Activated T-helper 1 cell treated with anti-CD3 and anti-CD28 coated beads, Interleukin-2, amount 50 U/mL, for 16 hours (primary cell): ENCODE measurements around the gene RIC8B.
"Not testable (repeated sequence)": the region's sequence is repeated elsewhere in the genome, so short reads cannot be mapped to it uniquely, and the experiment has no call there.

Source experiments
- DNase-seq, 2 donors: peaks; one replicate each; pipeline ENCODE4 v3.0.0-alpha.2; 2020; ENCODE audit warnings: low read depth in 1 of 2, low spot score in 1 of 2

Gene RIC8B

DNA sequence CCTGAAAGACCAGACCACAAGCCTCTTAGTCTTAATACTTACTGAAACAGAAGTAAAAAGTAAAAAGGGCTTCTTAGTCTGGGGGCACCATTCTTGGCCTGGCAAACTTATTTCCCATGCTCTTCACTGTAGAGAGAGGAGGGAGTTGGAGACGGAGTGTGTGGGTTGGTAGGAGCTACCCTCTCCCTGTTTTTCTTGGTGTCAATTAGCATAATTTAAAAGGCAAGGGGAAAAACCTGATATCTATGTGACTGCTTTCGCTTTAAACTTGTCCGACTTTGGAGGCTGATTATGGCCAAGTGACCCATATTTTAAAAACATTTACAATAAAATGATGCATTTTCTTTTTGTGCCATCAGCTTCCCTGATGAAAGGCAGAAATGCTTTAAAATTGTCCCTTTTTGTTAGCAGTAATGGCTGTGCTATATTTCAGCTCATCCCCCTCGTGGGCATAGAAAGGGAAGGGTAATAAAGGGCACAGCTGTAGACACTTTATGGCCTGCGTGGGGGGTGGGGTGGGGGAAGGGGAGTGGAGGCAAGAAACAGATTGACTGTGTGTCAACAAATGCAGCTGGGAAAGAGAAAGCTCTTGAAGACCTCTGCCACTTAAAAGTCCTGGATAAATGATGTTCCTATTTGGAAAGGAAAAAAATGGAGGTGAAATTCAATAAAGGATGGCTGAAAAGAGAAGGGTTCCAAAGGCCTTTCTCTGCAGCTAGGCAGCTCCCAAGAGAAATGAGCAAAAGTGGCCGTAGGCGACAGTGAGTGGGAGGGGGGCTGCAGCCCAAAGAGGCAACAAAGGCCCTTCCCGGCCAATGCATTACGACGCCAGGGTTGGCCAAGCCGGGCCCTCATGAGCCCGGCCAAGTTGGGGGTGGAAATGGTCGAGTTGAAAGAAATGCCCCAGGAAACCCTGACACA lies 123.8 kb downstream of the RIC8B start:
- DNase-seq, result no peak

DNA sequence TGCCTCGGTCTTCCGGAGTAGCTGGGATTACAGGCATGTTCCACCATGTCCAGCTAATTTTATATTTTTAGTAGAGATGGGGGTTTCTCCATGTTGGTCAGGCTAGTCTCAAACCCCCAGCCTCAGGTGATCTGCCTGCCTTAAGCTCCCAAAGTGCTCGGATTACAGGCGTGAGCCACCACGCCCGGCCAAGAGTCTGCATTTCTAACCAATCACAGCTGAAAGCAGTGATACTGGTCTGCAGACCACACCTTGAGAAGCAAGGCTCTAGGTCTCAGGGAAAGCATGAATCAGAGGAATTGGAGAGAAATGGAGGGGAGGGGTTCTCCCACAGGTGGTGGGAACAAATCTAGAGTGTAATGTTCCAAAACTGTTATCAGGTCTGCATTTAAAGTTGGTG lies 126.1 kb downstream of the RIC8B start:
- no peak for DNase-seq

DNA sequence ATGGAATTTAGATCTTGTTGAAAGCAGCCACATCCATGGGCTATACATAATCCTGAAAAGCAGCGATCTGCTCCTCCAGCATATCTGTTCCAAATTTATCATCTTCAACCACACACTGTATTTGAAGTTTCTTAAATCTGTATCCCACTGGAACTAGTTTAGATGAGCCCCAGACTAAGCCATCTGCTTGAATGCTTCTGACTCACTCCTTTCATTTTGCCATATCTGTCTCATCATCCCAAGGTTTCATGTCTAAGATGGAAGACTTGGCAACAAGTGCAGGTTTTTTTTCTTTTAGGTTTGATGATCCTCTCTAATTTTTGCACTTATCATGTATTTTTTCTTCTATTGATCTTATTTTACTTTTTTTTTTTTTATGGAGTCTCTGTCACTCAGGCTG lies 126.8 kb downstream of the RIC8B start:
- no peak for DNase-seq

DNA sequence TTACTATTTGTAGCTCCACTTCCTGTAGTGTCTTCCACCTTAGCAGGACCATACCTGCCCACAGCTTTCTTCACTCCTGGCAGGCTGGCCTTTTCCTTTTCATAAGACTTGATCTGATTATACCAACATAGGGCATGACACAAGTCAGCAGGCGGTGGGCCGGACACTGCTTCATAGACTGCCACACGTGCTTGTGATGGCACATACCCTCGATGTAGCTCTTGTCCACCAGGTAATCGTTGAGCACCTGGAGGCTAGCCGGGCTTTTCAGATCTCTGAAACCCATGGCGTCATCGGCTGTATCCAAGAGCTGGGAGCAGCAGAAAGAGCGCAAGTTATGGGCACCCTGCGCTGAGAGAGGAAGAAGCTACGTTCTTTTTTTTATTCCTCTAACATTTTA lies 127.6 kb downstream of the RIC8B start:
- DNase-seq, result no peak

DNA sequence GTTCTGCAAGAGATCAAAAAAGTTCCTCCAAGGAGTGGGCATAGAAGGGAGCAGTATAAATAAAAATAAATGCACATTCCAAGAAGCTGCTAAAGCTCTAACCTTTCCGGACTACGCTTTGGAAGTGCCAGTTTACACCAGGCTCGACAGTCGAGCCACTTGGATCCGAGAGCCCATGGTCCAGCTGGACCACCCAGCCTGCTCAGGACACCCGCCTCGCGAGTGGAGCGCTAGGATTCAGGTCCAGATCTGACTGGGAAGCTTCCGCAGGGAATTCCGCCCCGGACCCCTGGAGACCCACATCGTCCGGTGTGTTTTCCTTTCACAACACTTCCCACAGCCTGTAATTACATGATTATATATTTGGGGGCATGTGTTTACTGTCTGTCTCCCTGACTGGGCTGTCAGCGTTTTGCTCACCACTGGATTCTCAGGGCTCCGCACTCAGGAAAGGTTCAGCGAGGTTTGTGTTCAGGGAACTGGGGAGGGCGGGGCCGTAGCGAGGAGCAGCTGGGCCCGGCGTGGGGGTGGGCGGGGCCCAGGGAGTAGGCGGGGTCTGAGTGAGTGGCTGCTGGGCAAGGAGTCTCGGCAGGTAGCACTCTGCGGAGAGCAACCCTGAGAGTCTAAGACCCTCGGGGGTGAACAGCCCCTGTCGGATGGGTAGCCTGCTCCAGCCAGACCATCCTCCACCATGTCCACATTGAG lies 128.9 kb downstream of the RIC8B start:
- peak; percentile 48 to 55 for DNase-seq

DNA sequence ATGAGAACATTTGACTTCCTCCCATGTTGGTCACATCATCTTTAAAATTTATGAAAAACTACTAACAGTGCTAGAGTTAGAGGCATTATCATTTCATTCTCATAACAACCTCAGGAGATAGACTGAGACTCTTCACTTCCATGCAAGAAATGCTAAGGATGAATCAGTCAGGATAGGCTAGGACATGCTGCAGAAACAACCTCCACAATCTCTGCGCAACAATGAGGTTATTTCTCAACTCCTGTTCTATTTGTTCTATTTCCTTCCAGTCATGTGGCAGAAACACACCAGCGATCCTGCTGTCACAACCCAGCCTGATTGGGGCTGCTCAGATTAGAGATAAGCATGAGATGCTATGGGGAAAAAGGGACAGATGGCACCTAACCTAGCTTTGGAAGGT lies 132.2 kb downstream of the RIC8B start:
- no peak for DNase-seq

DNA sequence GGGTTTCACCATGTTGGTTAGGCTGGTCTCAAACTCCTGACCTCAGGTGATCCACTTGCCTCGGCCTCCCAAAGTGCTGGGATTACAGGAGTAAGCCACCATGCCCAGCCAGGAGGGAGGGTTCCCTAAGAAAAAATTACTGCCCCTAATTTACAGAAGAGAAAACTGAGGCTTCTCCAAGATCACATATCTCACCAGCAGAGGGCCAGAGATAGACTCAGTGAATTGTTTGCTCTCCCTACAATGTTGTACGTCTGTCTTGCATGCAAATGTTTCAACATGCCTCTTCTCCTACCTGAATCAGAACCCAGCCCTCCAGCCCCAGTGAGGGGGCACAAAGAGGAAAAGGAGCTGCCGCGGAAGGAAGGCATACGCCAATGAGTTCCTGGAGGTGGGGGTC lies 132.9 kb downstream of the RIC8B start:
- DNase-seq, result no peak

DNA sequence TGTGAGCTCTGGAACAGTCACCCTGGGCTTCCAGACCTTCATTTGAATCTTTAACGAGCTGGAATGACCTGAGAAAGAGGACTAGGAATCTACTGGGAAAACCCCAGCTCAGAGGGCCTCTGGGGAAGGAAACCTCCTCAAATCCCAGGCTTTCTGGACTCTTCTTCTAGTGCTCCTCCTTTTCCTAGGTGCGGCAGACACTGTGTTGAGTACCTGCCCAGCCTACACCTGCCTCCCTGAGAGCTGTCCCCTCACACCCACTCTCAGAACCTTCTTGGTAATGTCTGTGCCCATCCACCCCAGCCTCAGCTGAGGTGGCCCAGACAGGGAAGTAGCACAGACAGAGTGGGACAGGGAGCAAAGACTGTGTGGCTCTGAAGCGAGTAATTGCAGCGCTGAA lies 133.4 kb downstream of the RIC8B start:
- DNase-seq, result no peak

DNA sequence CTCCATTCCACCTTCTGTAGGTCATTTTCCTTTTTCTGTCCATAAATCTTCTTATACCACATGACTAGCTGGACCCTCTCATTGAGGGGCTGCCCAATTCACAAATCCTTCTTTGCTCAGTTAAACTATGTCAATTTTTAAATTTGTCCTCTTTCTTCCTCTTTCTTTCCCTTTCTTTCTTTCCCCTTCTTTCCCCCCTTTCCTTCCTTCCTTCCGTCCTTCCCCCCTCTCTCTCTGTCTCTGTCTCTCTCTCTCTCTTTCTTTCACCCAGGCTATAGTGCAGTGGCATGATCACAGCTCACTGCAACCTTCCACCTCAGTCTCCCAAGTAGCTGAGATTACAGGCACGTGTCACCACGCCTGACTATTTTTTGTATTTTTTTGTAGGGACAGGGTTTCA lies 134.1 kb downstream of the RIC8B start:
- DNase-seq, result no peak

DNA sequence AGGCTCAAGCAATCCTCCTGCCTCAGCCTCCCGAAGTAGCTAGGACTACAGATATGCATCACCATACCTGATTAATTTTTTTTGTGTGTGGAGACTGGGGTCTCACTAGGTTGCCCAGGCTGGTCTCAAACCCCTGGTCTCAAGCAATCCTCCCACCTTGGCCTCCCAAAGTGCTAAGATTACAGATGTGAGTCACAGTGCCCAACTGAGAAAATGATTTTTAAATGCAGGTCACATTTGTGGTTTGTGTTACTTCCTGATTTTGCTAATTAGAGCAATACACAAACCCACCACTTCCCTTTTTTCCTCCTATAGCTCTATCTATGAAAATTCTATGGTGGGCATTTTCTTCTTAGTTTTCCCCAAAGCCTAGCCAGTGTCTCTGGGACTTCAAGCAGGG lies 135.7 kb downstream of the RIC8B start:
- DNase-seq, result no peak

DNA sequence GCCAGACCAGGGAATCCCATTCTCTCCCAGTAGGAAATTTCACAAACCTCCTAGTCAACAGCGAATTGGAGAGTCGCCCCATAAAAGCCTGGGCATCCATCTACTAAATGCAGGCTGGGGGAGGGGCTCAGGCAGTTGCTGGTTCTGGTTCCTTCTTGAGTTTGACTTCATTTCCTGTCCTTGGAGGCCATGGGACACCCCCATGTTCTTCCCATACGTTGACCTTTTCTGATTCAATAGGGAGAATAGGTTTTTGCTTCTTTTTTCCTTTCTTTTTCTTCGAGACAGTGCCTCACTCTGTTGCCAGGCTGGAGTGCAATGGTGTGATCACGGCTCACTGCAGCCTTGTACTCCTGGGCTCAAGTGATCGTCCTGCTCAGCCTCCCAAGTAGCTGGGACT lies 137.1 kb downstream of the RIC8B start:
- DNase-seq, result no peak

DNA sequence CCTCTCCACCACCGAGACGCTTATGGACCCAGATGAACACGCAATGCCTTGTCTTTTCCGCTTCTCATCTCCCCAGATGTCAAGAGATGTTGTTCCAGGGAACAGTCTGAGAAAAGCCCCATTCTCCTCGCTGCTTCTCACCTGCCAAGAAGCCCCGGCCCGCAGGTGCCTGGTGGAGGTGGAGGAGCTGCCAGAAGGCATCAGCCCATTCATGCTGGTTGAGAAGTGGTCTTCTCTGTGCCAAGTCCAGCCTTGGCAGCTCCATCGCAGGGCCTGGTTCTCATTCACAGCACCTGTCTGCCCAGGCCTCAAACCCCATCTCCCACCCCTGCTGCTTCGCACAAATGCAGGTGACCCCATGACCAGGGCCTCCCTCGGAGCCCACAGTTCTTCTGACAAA lies 139.0 kb downstream of the RIC8B start:
- no peak for DNase-seq

DNA sequence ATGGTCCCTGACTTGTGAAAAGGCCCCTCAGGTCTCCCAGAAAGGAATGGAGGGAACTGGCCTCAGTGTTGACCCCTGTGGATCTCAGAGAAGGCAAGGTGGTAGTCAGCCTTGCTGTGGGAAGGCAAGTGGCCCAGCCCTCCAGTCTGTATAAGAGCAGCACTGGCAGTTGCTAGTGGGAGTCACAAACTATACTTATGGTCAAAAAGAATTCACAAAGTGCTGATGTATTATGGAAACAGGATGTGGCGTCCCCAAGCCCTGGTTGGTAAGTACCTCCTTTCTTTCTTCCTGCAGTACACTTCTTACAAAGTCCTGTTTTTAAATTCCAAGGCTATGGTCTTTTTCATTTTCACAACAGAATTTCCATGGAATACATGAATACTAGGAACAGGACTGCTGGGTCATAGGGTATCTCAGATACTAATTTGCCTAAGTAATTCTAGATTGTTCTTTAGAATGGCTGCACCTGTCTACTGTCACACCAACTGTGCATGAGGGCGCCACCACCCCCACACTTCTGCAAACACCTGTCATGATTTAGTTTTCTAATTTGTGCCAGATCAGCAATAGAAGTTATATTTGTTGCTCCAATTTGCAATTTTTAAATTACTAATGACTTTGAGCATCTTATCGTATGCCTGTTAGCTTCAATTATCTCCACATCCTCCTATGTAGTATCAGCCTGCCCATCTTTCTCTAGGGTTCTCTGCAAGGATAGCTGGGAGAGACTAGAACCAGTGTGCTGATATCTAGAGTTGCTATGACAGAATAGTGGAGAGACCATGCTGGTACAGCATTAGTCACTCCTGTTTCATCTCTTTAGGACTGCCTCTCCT lies 140.5 kb downstream of the RIC8B start:
- DNase-seq, result no peak

DNA sequence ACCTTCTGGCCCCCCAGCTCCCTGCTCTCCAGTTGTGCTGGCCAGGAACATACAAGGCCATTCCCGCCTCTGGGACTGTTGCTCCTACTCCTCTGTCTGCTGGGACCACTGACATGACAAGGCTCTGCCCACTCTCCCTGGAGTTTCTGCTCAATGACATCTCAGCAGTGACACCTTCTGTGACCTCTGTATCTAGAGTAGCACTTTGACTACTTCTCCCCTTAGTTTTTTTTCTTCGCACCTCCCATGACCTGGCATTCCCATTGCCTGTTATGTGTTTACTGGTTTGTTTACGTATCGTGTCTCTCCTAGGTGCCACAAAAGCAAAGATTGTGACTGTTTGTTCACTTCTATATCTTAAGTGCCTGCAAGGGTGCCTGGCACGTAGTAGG lies 141.1 kb downstream of the RIC8B start:
- DNase-seq, result no peak

DNA sequence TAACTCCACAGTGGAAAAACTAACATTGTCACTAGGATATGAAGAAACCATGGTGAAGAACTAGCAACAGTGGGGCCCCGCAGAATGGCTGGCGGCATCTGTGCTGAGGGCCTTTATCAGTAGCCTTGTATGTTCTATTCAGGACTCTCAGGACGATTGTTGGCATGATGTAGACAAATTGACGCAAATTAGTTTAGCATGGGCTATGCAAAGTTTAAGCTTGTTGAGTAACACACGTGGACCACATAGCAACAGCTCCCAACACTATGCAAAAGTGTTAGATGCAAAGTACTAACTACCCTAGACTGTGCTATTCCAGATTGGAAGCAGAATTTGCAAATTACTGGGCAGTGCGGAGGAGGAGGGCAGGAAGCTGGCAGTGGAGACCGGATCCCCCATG lies 143.0 kb downstream of the RIC8B start:
- DNase-seq, result no peak

DNA sequence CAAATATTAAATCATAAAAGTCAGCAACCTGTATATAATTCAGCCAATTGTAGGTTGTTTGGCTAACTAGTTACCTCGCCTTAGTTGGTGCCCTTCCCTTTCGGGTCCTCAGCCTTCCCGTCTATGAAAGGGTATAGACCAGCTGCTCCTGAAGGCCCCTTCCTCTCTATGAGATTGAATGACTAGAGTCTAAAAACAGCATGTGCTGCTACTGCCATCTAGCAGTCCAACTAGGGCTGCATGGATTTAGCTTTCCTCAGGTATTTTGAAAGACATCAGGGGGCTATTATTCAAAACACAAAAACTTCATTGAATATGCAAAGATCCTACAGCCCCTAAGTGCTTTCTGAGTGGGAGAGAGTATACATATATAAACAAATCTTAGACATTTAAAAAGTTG lies 144.3 kb downstream of the RIC8B start:
- DNase-seq, result no peak

DNA sequence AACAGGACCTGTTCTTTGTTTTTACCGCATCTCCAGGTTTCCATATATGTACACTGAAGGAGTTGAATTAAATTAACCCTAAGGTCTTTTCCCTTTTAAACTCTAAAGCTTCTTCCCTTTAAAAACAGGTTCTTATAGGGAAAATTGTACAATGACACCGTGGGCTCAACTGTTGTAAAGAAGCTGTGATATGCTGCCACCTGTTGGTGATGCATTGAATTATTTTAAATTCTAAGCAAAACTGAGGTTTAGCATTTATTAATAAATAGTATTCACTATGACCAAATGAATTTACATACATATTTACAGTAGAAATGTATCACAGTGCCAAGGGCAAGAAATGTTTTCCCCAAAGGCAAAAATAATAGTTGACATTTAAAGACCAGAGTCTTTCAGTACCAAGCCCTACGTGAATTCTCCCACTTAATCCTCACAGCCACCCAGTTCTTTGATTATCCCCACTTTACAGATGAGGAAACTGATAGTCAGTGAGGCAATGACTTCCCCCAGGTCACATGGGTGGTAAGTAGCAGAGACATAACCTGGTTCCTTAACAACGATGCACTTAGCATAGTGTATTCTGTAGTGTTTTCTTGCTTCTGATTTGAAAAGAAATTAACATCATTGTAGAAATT lies 145.5 kb downstream of the RIC8B start:
- no peak for DNase-seq

DNA sequence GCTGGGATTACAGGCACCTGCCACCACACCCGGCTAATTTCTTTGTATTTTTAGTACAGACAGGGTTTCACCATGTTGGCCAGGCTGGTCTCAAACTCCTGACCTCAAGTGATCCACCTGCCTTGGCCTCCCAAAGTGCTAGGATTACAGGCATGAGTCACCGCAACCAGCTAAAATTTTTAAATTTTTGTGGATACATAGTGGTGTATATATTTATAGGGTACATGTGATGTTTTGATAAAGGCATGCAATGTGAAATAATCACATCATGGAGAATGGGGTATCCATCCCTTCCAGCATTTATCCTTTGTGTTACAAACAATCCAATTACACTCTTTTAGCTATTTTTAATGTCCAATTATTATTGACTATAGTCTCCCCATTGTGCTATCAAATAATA lies 147.5 kb downstream of the RIC8B start:
- not testable (repeated sequence) for DNase-seq

DNA sequence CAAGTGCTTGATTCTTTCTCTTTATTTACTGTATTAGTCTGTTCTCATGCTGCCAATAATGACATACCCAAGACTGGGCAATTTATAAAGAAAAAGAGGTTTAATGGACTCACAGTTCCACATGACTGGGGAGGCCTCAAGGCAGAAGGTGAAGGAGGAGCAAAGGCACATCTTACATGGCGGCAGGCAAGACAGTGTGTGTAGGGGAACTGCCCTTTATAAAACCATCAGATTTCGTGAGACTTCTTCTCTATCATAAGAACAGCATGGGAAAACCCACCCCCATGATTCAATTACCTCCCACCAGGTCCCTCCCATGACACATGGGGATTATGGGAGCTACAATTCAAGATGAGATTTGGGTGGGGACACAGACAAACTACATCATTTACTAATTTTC lies 149.1 kb downstream of the RIC8B start:
- DNase-seq, result not testable (repeated sequence)

DNA sequence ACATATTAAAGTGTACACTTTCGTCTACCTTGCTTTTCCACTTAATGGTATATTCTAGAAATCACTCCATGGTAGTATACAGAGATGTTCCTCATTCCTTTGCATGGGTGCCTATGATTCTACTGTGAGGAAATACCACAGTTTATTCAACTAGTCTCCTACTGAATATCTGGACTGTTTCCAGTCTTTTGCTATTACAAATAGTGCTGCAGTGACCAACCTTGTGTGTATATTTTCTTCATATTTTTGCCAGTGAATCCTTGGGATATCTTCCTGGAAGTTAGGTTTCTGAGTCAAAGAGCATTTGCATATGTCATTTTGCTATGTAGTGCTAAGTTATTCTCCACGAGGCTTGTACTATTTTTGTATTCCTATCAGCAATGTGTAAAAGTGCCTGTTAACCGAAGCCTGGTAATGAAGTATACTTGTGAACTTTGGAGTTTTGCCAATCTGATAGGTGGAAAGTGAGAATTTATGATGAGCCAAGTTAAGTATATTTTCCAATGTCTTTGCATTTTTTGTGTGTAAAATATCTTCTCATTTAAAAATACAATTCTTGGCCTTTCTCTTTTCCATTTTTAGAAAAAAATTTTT lies 149.9 kb downstream of the RIC8B start:
- DNase-seq, result no peak

DNA sequence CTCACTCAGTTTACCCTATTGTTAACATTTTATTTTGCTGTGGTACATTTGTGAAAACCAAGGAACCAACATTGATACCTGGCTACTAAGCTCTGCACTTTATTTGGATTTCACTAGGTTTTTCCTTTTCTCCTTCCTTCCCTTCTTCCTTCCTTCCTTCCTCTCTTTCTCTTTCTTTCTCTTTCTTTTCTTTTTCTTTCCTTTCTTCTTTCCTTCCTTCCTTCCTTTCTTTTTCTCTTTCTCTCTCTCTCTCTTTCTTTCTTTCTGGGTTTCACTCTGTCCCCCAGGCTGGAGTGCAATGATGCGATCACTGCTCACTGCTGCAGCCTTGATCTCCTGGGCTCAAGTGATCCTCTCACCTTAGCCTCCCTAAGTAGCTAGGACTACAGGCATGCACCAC lies 152.2 kb downstream of the RIC8B start:
- DNase-seq, result no peak
